Body of pancreas (tissue), 4 donors: ENCODE results near the gene CCDC34. TPM values are rescaled to one million over a fixed set of nuclear protein-coding genes. Genes with fewer than 3 reads are reported as not detected.

Experiments
- ATAC-seq: fragments of 150-250 bp; one replicate; pipeline ENCODE4 v1.9.1; 2016
- DNase-seq, 4 donors: peaks; one replicate each; pipeline ENCODE4 v3.0.0-alpha.2; 2019
- H3K27ac ChIP-seq, 4 donors: fragments of 200-600 bp; sonication (generic); 1 replicate in 3 of 4; 2 replicates in 1 of 4; pipeline versions ENCODE4 v1.5.1 to v1.6.1; 2016 to 2019; ENCODE audit warnings: mild to moderate bottlenecking in 1 of 4, mixed read lengths in 1 of 4, moderate library complexity in 1 of 4
- H3K27me3 ChIP-seq, 2 donors: fragments of 200-600 bp; sonication (generic); one replicate each; pipeline ENCODE4 v1.6.0; 2016; ENCODE audit warnings: mild to moderate bottlenecking in 1 of 2
- H3K36me3 ChIP-seq, 2 donors: fragments of 200-600 bp; sonication (generic); replicated peaks in 1 of 2; 2 replicates each; pipeline ENCODE4 v1.5.1; 2016; ENCODE audit warnings: low read depth in 2 of 2; ENCODE audit not compliant: insufficient read depth in 1 of 2
- H3K4me1 ChIP-seq: fragments of 200-600 bp; sonication (generic); one replicate; pipeline ENCODE4 v1.6.0; 2016
- H3K4me3 ChIP-seq, 2 donors: fragments of 200-600 bp; sonication (generic); 1 replicate in 1 of 2; 2 replicates in 1 of 2; pipeline ENCODE4 v1.5.1; 2016 to 2019
- H3K9me3 ChIP-seq, 3 donors: fragments of 200-600 bp; sonication (generic); 1 replicate in 2 of 3; 2 replicates in 1 of 3; pipeline ENCODE4 v1.5.1; 2016
- POLR2A ChIP-seq, 3 donors: fragments of 450-650 bp; IDR thresholded peaks; one replicate each; pipeline ENCODE4 v1.6.1; 2016; ENCODE audit warnings: antibody characterized with exemption in 3 of 3, mild to moderate bottlenecking in 2 of 3
- WGBS, 2 donors: methylation state at CpG; one replicate each; pipeline ENCODE4 v1.1.5; 2017; 5-methylcytosine and 5-hydroxymethylcytosine counted together
- intact Hi-C: fragments of 100-400 bp; cut with DNase I; formaldehyde crosslinking; loops from one replicate; pipeline ENCODE4 v1.15.1; 2023
- total RNA-seq, 2 donors: library from RNA; depleted of rRNA; stranded (reverse); fragments of >200 nt; gene quantifications; one replicate each; pipeline ENCODE4 v1.1.0, GENCODE V29; 2016
- TF ChIP-seq, protein P1 (sequence below), 7 experiments: fragments of 450-650 bp in 4 of 7; fragments of 200-600 bp in 3 of 7; sonication (generic) in 3 of 7; IDR thresholded peaks; one replicate each; pipeline ENCODE4 v1.5.1; 2016 to 2019; ENCODE audit warnings: antibody characterized with exemption in 7 of 7

CCDC34 gene
- total RNA-seq, 2 donors from 2014 or later = 3.6 to 5.9 TPM

DNA sequence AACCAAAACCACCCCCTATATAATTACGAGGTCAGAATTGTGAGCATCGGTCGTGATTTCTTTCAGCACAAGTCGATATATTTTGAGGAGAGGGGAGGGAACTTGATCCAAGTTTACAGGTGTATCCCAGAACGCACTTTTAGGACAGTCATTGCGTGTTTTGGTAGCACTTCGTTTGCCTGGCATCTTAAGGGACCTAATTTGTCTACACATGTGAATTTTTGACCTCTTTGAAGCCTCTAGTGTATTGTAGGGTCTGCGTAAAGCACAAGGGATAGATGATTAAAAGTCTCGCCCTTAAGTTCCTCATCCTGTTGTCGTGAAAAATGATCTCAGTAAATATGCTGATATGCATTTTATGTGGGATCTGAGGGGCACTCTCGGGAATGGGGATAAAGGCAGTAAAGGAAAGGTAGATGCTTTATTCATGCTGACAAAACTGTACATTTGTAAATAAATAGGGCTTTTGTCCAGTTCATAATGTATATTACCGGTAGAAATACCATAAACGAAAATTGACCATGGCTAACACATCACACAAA, 632 bp upstream of the CCDC34 start:
- TF ChIP-seq POLR2A (IDR thresholded peaks at IDR 0.05) = no peak
- TF ChIP-seq, protein P1, sequence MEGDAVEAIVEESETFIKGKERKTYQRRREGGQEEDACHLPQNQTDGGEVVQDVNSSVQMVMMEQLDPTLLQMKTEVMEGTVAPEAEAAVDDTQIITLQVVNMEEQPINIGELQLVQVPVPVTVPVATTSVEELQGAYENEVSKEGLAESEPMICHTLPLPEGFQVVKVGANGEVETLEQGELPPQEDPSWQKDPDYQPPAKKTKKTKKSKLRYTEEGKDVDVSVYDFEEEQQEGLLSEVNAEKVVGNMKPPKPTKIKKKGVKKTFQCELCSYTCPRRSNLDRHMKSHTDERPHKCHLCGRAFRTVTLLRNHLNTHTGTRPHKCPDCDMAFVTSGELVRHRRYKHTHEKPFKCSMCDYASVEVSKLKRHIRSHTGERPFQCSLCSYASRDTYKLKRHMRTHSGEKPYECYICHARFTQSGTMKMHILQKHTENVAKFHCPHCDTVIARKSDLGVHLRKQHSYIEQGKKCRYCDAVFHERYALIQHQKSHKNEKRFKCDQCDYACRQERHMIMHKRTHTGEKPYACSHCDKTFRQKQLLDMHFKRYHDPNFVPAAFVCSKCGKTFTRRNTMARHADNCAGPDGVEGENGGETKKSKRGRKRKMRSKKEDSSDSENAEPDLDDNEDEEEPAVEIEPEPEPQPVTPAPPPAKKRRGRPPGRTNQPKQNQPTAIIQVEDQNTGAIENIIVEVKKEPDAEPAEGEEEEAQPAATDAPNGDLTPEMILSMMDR (IDR thresholded peaks at IDR 0.05) = no peak
- intact Hi-C loops = no loop called here
- H3K27me3 ChIP-seq = no peaks in the 10 kb centered on the region
- WGBS, 2 donors = 20 to 23% methylated on average over 13 of the region's 13 CpGs
- H3K4me1 ChIP-seq = peaks cover 55% of the 10 kb centered on the region
- DNase-seq (no peak), ATAC-seq (peak; percentile 1)
- peak overlapping the region in 3 of 4 donors; percentile 57 to 81 (median 80) for H3K27ac ChIP-seq
- H3K4me3 ChIP-seq = peak overlapping the region in 1 of 2 donors; percentile 50
- peaks cover 0 to 2% of the 10 kb centered on the region in 2 donors for H3K36me3 ChIP-seq
- no peaks in the 10 kb centered on the region for H3K9me3 ChIP-seq

DNA sequence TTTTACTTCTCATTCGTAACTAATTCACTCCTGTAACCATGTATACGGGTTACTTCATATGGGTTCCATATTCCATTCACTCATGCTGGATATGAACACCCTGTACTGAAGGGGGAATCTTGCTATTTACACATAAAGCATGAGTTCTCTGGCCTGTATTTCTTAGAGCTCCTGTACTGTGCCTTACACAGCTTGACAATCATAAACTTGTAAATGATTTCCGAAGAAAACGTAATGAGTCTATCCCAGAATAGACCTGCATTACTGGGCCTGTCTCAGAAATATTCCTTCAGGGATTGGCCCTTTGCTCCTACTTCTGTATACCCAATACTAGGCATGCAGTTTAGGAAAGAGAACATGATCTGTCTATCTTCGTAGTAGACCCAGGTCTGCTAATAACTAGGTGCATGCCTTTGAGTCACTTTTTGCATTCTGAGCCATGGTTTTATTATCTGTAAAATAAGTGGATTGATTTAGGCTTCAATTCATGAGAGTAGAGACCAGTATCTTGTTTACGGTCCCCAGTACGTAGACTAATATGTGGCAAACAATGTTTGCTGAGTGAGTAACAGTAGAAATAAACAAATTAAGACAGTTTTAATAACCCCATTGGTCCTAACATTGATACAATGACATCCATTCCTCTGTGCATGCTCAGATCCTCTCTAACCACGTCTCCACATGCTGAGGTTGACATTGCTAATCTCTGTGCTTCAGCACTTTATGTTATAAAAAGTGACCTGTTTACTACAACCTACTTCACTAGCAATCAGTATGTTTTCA, 1.2 kb downstream of the CCDC34 start:
- Histone ChIP-seq H3K9me3 (no peaks in the 10 kb centered on the region), H3K27me3 (no peaks in the 10 kb centered on the region), H3K36me3 (no peaks in the 10 kb centered on the region), H3K27ac (peak overlapping the region in 2 of 4 donors; percentile 57 to 80), H3K4me1 (peaks cover 57% of the 10 kb centered on the region), H3K4me3 (no peak overlapping the region)
- TF ChIP-seq POLR2A (IDR thresholded peaks at IDR 0.05) = no peak
- TF ChIP-seq, protein P1 (IDR thresholded peaks at IDR 0.05) = no peak
- 52 to 63% methylated on average over 8 of the region's 8 CpGs for WGBS, 2 donors
- DNase-seq (no peak), ATAC-seq (no peak)
- intact Hi-C loops = no loop called here

DNA sequence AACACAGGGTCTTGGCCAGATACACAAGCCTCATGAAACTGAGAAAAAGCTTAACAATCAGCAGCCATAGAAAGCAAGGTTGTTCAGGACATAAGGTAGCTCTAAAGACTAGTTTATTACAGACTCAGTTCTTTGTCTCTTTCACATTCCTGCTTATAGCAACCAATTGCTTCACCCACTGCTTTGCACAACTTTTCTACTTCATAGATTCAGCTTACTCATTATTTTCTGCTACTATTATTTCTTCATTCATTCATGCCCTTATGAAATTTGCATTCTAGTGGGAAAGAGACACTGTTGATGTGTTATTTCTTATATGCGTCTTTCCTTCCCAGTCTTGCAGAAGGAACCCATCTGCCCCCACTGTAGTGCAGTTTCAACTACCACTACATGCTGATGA, 4.7 kb downstream of the CCDC34 start:
- TF ChIP-seq, protein P1 (IDR thresholded peaks at IDR 0.05) = no peak
- no peak for TF ChIP-seq POLR2A (IDR thresholded peaks at IDR 0.05)
- intact Hi-C loops = no loop called here
- no peaks in the 10 kb centered on the region for H3K9me3 ChIP-seq
- H3K27me3 ChIP-seq = no peaks in the 10 kb centered on the region
- DNase-seq = no peak
- whole genome bisulfite sequencing, 2 donors = 85 to 89% methylated on average over 1 of the region's 1 CpG
- peak overlapping the region in 3 of 4 donors; percentile 27 to 69 (median 30) for H3K27ac ChIP-seq
- ATAC-seq = no peak
- no peak overlapping the region for H3K4me3 ChIP-seq
- H3K36me3 ChIP-seq = no peaks in the 10 kb centered on the region
- peaks cover 61% of the 10 kb centered on the region for H3K4me1 ChIP-seq

DNA sequence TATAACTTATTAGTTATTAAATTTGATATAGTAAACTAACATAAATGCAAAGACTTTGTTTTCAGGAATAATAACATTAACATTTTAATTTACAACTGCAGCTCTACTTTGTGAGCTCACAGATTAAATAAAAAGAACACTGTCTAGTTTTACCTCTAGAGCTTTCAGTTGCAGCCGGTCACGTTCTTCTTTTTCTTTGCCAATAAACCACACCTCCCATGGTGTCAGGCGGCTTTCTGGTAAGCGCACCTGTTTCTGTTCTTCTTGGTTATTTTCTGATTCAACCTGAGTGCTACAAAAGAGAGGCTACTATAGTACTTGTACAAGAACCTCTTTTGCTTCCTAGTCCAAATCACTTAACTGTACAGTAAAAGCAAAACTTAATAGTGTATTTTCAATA, 5.8 kb downstream of the CCDC34 start:
- DNase-seq = peak; percentile 61 to 78 (median 72)

More for the DNA sequence above, 5.8 kb downstream of the CCDC34 start:
- TF ChIP-seq, protein P1 (IDR thresholded peaks at IDR 0.05) = no peak
- TF ChIP-seq POLR2A (IDR thresholded peaks at IDR 0.05) = no peak
- no peak overlapping the region for H3K4me3 ChIP-seq
- 19 to 21% methylated on average over 4 of the region's 4 CpGs for WGBS, 2 donors
- no peaks in the 10 kb centered on the region for H3K9me3 ChIP-seq
- ATAC-seq = peak; percentile 80
- intact Hi-C loops = no loop called here
- peaks cover 56% of the 10 kb centered on the region for H3K4me1 ChIP-seq
- H3K27me3 ChIP-seq = no peaks in the 10 kb centered on the region
- peak overlapping the region in 2 of 4 donors; percentile 27 to 69 for H3K27ac ChIP-seq
- no peaks in the 10 kb centered on the region for H3K36me3 ChIP-seq
